ENCODE results near the gene SPECC1L. TPM values are rescaled to one million over a fixed set of nuclear protein-coding genes. Genes with fewer than 3 reads are reported as not detected.

SPECC1L gene
- total RNA-seq, 1 experiment from 2014 or later: 22.4 TPM

- no peak for DNase-seq (ENCODE audit: low read depth)
Measured at GRCh38 chr22:24361976-24362646, 91.5 kb downstream of the SPECC1L start.

- no peak for DNase-seq (ENCODE audit: low read depth)
Measured at GRCh38 chr22:24363243-24363642, 92.6 kb downstream of the SPECC1L start.

- no peak for DNase-seq (ENCODE audit: low read depth)
Measured at GRCh38 chr22:24366701-24367100, 96.1 kb downstream of the SPECC1L start.

- DNase-seq (ENCODE audit: low read depth): peak; percentile 50
Measured at GRCh38 chr22:24367841-24368240, 97.2 kb downstream of the SPECC1L start.

- peak; percentile 26 for DNase-seq (ENCODE audit: low read depth)
Measured at GRCh38 chr22:24370401-24370800, 99.8 kb downstream of the SPECC1L start.

- DNase-seq (ENCODE audit: low read depth): no peak
Measured at GRCh38 chr22:24376002-24376401, 105.4 kb downstream of the SPECC1L start.

GRCh38 chr22:24376586-24376985, 106.0 kb downstream of the SPECC1L start:
- no peak for DNase-seq (ENCODE audit: low read depth)

- no peak for DNase-seq (ENCODE audit: low read depth)
Measured at GRCh38 chr22:24379536-24379935, 108.9 kb downstream of the SPECC1L start.

GRCh38 chr22:24380220-24380904, 109.7 kb downstream of the SPECC1L start:
- DNase-seq (ENCODE audit: low read depth): no peak

- DNase-seq (ENCODE audit: low read depth): no peak
Measured at GRCh38 chr22:24380905-24381230, 110.2 kb downstream of the SPECC1L start.

GRCh38 chr22:24383061-24383460, 112.4 kb downstream of the SPECC1L start:
- DNase-seq (ENCODE audit: low read depth): no peak

- no peak for DNase-seq (ENCODE audit: low read depth)
Measured at GRCh38 chr22:24384131-24384530, 113.5 kb downstream of the SPECC1L start.

GRCh38 chr22:24386937-24387471, 116.4 kb downstream of the SPECC1L start:
- DNase-seq (ENCODE audit: low read depth): no peak

GRCh38 chr22:24389680-24390079, 119.0 kb downstream of the SPECC1L start:
- DNase-seq (ENCODE audit: low read depth): peak; percentile 24

GRCh38 chr22:24390156-24390555, 119.5 kb downstream of the SPECC1L start:
- DNase-seq (ENCODE audit: low read depth): no peak

GRCh38 chr22:24390576-24390975, 119.9 kb downstream of the SPECC1L start:
- DNase-seq (ENCODE audit: low read depth): no peak

- DNase-seq (ENCODE audit: low read depth): peak; percentile 63
Measured at GRCh38 chr22:24391836-24392217, 121.2 kb downstream of the SPECC1L start.

GRCh38 chr22:24392218-24392931, 121.7 kb downstream of the SPECC1L start:
- peak; percentile 29 for DNase-seq (ENCODE audit: low read depth)

GRCh38 chr22:24393012-24393559, 122.5 kb downstream of the SPECC1L start:
- DNase-seq (ENCODE audit: low read depth): no peak

GRCh38 chr22:24393848-24394247, 123.2 kb downstream of the SPECC1L start:
- no peak for DNase-seq (ENCODE audit: low read depth)

- DNase-seq (ENCODE audit: low read depth): no peak
Measured at GRCh38 chr22:24394254-24394653, 123.6 kb downstream of the SPECC1L start.

GRCh38 chr22:24398409-24398808, 127.8 kb downstream of the SPECC1L start:
- peak; percentile 45 for DNase-seq (ENCODE audit: low read depth)

Data from M059J (cell line).